ENCODE data around the gene PSMB2.

The PSMB2 gene

GRCh38 chr1:35663434-35663833 is 22.1 kb upstream of the PSMB2 start:
- no peaks in the 10 kb centered on the region for H3K9me3 Mint-ChIP-seq
- no peaks in the 10 kb centered on the region for H3K4me1 Mint-ChIP-seq
- H3K27me3 Mint-ChIP-seq (ENCODE audit: low read depth): peaks cover 35% of the 10 kb centered on the region
- no peak for TF ChIP-seq CTCF (IDR thresholded peaks at IDR 0.05; ENCODE audit: unreplicated experiment in 3 of 3)
- no peak overlapping the region for H3K4me3 Mint-ChIP-seq
- H3K36me3 Mint-ChIP-seq (ENCODE audit: low read depth): no peaks in the 10 kb centered on the region
- H3K27ac Mint-ChIP-seq: no peak overlapping the region

GRCh38 chr1:35661474-35661795 is 20.1 kb upstream of the PSMB2 start:
- Mint-ChIP-seq H3K4me1 (no peaks in the 10 kb centered on the region), H3K27me3 (ENCODE audit: low read depth) (peaks cover 15% of the 10 kb centered on the region), H3K9me3 (no peaks in the 10 kb centered on the region), H3K4me3 (no peak overlapping the region), H3K27ac (no peak overlapping the region), H3K36me3 (ENCODE audit: low read depth) (no peaks in the 10 kb centered on the region)
- no peak for TF ChIP-seq CTCF (IDR thresholded peaks at IDR 0.05; ENCODE audit: unreplicated experiment in 3 of 3)

GRCh38 chr1:35660581-35661473 is 19.5 kb upstream of the PSMB2 start:
- H3K27ac Mint-ChIP-seq: no peak overlapping the region
- peaks cover 15% of the 10 kb centered on the region for H3K27me3 Mint-ChIP-seq (ENCODE audit: low read depth)
- H3K4me3 Mint-ChIP-seq: no peak overlapping the region
- no peaks in the 10 kb centered on the region for H3K4me1 Mint-ChIP-seq
- no peaks in the 10 kb centered on the region for H3K36me3 Mint-ChIP-seq (ENCODE audit: low read depth)
- TF ChIP-seq CTCF (IDR thresholded peaks at IDR 0.05; ENCODE audit: unreplicated experiment in 3 of 3): no peak
- no peaks in the 10 kb centered on the region for H3K9me3 Mint-ChIP-seq

GRCh38 chr1:35659589-35659988 is 18.3 kb upstream of the PSMB2 start:
- Mint-ChIP-seq H3K9me3 (no peaks in the 10 kb centered on the region), H3K27me3 (ENCODE audit: low read depth) (peaks cover 27% of the 10 kb centered on the region), H3K4me3 (no peak overlapping the region), H3K36me3 (ENCODE audit: low read depth) (no peaks in the 10 kb centered on the region), H3K27ac (no peak overlapping the region), H3K4me1 (no peaks in the 10 kb centered on the region)
- TF ChIP-seq CTCF (IDR thresholded peaks at IDR 0.05; ENCODE audit: unreplicated experiment in 3 of 3): no peak

GRCh38 chr1:35657851-35658250 is 16.5 kb upstream of the PSMB2 start:
- Mint-ChIP-seq H3K4me1 (no peaks in the 10 kb centered on the region), H3K36me3 (ENCODE audit: low read depth) (no peaks in the 10 kb centered on the region), H3K4me3 (no peak overlapping the region), H3K27me3 (ENCODE audit: low read depth) (peaks cover 40% of the 10 kb centered on the region), H3K27ac (no peak overlapping the region), H3K9me3 (no peaks in the 10 kb centered on the region)
- TF ChIP-seq CTCF (IDR thresholded peaks at IDR 0.05; ENCODE audit: unreplicated experiment in 3 of 3): no peak

- H3K9me3 Mint-ChIP-seq: no peaks in the 10 kb centered on the region
- TF ChIP-seq CTCF (IDR thresholded peaks at IDR 0.05; ENCODE audit: unreplicated experiment in 3 of 3): no peak
- H3K36me3 Mint-ChIP-seq (ENCODE audit: low read depth): no peaks in the 10 kb centered on the region
- no peak overlapping the region for H3K4me3 Mint-ChIP-seq
- no peak overlapping the region for H3K27ac Mint-ChIP-seq
- H3K27me3 Mint-ChIP-seq (ENCODE audit: low read depth): peaks cover 49% of the 10 kb centered on the region
- H3K4me1 Mint-ChIP-seq: no peaks in the 10 kb centered on the region
These were observed 15.5 kb upstream of the PSMB2 start for GRCh38 chr1:35656863-35657232.

Data from nephron (organoid).